SK-N-SH (cell line): ENCODE results near the gene DENND5B. TPM values are rescaled to one million over a fixed set of nuclear protein-coding genes. Genes with fewer than 3 reads are reported as not detected.

Source experiments
- CTCF ChIA-PET: fragments of 300-600, 350-600 bp; formaldehyde crosslinking; extraction: SDS; loops from one replicate; lab custom pipeline; 2021; lab: Yijun Ruan, JAX
- POLR2A ChIA-PET: fragments of 350-600 bp; sonication (Branson Sonifier 250); formaldehyde crosslinking; extraction: SDS; loops from one replicate; lab custom pipeline; 2020; ENCODE audit warnings: antibody characterized with exemption, inconsistent platforms; lab: Yijun Ruan, JAX
- DNase-seq: peaks from one replicate; pipeline ENCODE4 v3.0.0; 2012
- H2AFZ ChIP-seq: fragments of 200-600 bp; sonication (generic); 2 replicates; pipeline ENCODE4 v1.8.1; 2016; ENCODE audit warnings: antibody characterized with exemption, mild to moderate bottlenecking, low read depth
- H3F3A ChIP-seq: fragments of 200-600 bp; sonication (generic); replicated peaks from 2 replicates; pipeline ENCODE3; 2016; ENCODE audit warnings: antibody characterized with exemption, mild to moderate bottlenecking; ENCODE audit not compliant: insufficient read depth
- H3K27ac ChIP-seq, 2 experiments: fragments of 200-500 bp in 1 of 2; fragments of 200-600 bp in 1 of 2; sonication (Bioruptor generic) in 1 of 2; sonication (generic), shearing (Covaris generic) in 1 of 2; 2 replicates each; pipeline versions ENCODE4 v1.5.1 to v1.6.1; 2014 to 2016; ENCODE audit warnings: low read depth in 2 of 2, inconsistent platforms in 1 of 2, low read length in 1 of 2, mild to moderate bottlenecking in 1 of 2, mixed read lengths in 1 of 2
- H3K27me3 ChIP-seq: fragments of 200-600 bp; sonication (generic), shearing (Covaris generic); 2 replicates; pipeline ENCODE4 v1.6.1; 2016; ENCODE audit warnings: mixed run types; ENCODE audit not compliant: insufficient read depth
- H3K36me3 ChIP-seq, 2 experiments: fragments of 200-500 bp in 1 of 2; fragments of 200-600 bp in 1 of 2; sonication (Bioruptor generic) in 1 of 2; sonication (generic) in 1 of 2; replicated peaks in 1 of 2; 2 replicates each; pipeline versions ENCODE3 to v1.5.1; 2014 to 2016; ENCODE audit warnings: low read length in 1 of 2, mild to moderate bottlenecking in 1 of 2; ENCODE audit not compliant: insufficient read depth in 2 of 2, control insufficient read depth in 1 of 2
- H3K4me1 ChIP-seq, 2 experiments: fragments of 200-500 bp in 1 of 2; fragments of 200-600 bp in 1 of 2; sonication (Bioruptor generic) in 1 of 2; sonication (generic), shearing (Covaris generic) in 1 of 2; 2 replicates each; pipeline versions ENCODE4 v1.5.1 to v1.6.1; 2014 to 2016; ENCODE audit warnings: low read depth in 1 of 2, low read length in 1 of 2, mixed run types in 1 of 2; ENCODE audit not compliant: insufficient read depth in 2 of 2, control insufficient read depth in 1 of 2
- H3K4me2 ChIP-seq: fragments of 200-600 bp; sonication (generic), shearing (Covaris generic); 2 replicates; pipeline ENCODE4 v1.6.1; 2017; ENCODE audit warnings: mixed run types
- H3K4me3 ChIP-seq, 2 experiments: fragments of 200-500 bp in 1 of 2; fragments of 200-600 bp in 1 of 2; sonication (Bioruptor generic) in 1 of 2; sonication (generic), shearing (Covaris generic) in 1 of 2; 2 replicates each; pipeline versions ENCODE4 v1.5.1 to v1.8.1; 2014 to 2016; ENCODE audit warnings: low read depth in 2 of 2, inconsistent platforms in 1 of 2, low read length in 1 of 2, mild to moderate bottlenecking in 1 of 2, mixed read lengths in 1 of 2, moderate library complexity in 1 of 2
- H3K79me2 ChIP-seq: fragments of 200-600 bp; sonication (generic); 2 replicates; pipeline ENCODE4 v1.8.1; 2017; ENCODE audit warnings: mild to moderate bottlenecking; ENCODE audit not compliant: insufficient read depth
- H3K9ac ChIP-seq: fragments of 200-600 bp; sonication (generic); 2 replicates; pipeline ENCODE4 v1.6.1; 2017; ENCODE audit warnings: mixed run types
- H3K9me2 ChIP-seq: fragments of 200-600 bp; sonication (generic); 2 replicates; pipeline ENCODE4 v1.6.1; 2017; ENCODE audit warnings: mixed run types
- H3K9me3 ChIP-seq: fragments of 200-600 bp; sonication (generic); 2 replicates; pipeline ENCODE4 v1.6.1; 2017; ENCODE audit warnings: mixed run types, mild to moderate bottlenecking, moderate library complexity
- H4K20me1 ChIP-seq: fragments of 200-600 bp; sonication (generic); 2 replicates; pipeline ENCODE4 v1.6.1; 2017; ENCODE audit warnings: mild to moderate bottlenecking, mixed run types; ENCODE audit not compliant: insufficient read depth
- CTCF ChIP-seq: fragments of 200-600 bp; sonication (generic); IDR thresholded peaks from 2 replicates; pipeline ENCODE4 v1.6.1; 2017; ENCODE audit warnings: antibody characterized with exemption, mild to moderate bottlenecking, moderate library complexity
- ELF1 ChIP-seq: IDR thresholded peaks from 2 replicates; pipeline ENCODE4 v1.4.0; 2012
- FOXJ3 ChIP-seq: sonication (generic); formaldehyde crosslinking; IDR thresholded peaks from 2 replicates; pipeline ENCODE4 v1.5.1; 2020; ENCODE audit warnings: mild to moderate bottlenecking, missing genetic modification reagents
- FOXM1 ChIP-seq: IDR thresholded peaks from 2 replicates; pipeline ENCODE4 v1.4.0; 2012; ENCODE audit warnings: low read depth, mild to moderate bottlenecking
- GABPA ChIP-seq: IDR thresholded peaks from 2 replicates; pipeline ENCODE4 v1.4.0; 2012; ENCODE audit warnings: low read depth, mild to moderate bottlenecking
- GATA2 ChIP-seq: sonication (generic); formaldehyde crosslinking; IDR thresholded peaks from 2 replicates; pipeline ENCODE4 v1.5.0; 2020; ENCODE audit warnings: mild to moderate bottlenecking, missing genetic modification reagents
- JUND ChIP-seq: IDR thresholded peaks from 2 replicates; pipeline ENCODE4 v1.4.0; 2012
- MXI1 ChIP-seq: IDR thresholded peaks from 2 replicates; pipeline ENCODE4 v1.6.1; 2012; ENCODE audit warnings: mild to moderate bottlenecking, low read depth, low read length, improper control_type of control experiment
- NFIC ChIP-seq: IDR thresholded peaks from 2 replicates; pipeline ENCODE4 v1.4.0; 2012; ENCODE audit warnings: borderline replicate concordance
- PBX3 ChIP-seq: IDR thresholded peaks from 2 replicates; pipeline ENCODE4; 2012
- RAD21 ChIP-seq: IDR thresholded peaks from 2 replicates; pipeline ENCODE4 v1.6.1; 2012; ENCODE audit warnings: mild to moderate bottlenecking, low read length
- SIN3A ChIP-seq: IDR thresholded peaks from 2 replicates; pipeline ENCODE4 v1.6.1; 2012; ENCODE audit warnings: low read depth, mild to moderate bottlenecking, low read length, moderate library complexity, borderline replicate concordance
- TAF1 ChIP-seq: IDR thresholded peaks from 2 replicates; pipeline ENCODE4 v1.6.1; 2012; ENCODE audit warnings: low read depth, mild to moderate bottlenecking, low read length, moderate library complexity, borderline replicate concordance
- TCF12 ChIP-seq: IDR thresholded peaks from 2 replicates; pipeline ENCODE4 v1.4.0; 2012
- TEAD4 ChIP-seq: IDR thresholded peaks from 2 replicates; pipeline ENCODE4 v1.4.0; 2012; ENCODE audit warnings: mild to moderate bottlenecking, borderline replicate concordance; ENCODE audit not compliant: insufficient read depth
- USF2 ChIP-seq: fragments of 150-350 bp; IDR thresholded peaks from 2 replicates; pipeline ENCODE4 v1.6.1; 2017; ENCODE audit warnings: antibody characterized with exemption, low read length, low read depth, borderline replicate concordance
- ZBTB33 ChIP-seq: IDR thresholded peaks from 2 replicates; pipeline ENCODE4 v1.4.0; 2012; ENCODE audit warnings: low read depth, borderline replicate concordance
- WGBS: methylation state at CpG from one replicate; pipeline ENCODE4 v1.1.6; 2017; ENCODE audit warnings: low lambda C conversion rate; 5-methylcytosine and 5-hydroxymethylcytosine counted together
- polyA plus RNA-seq, 3 experiments: library from polyadenylated mRNA; depleted of rRNA; stranded (reverse); fragments of >200 nt; gene quantifications; 2 replicates each; pipeline ENCODE4 v1.2.3, GENCODE V29; 2012
- TF ChIP-seq, protein P1 (sequence below): fragments of 150-350 bp; IDR thresholded peaks from 2 replicates; pipeline ENCODE4 v1.6.1; 2016; ENCODE audit warnings: mild to moderate bottlenecking, low read depth, low read length
- TF ChIP-seq, protein P2 (sequence below): IDR thresholded peaks from 2 replicates; pipeline ENCODE4 v1.4.0; 2012; ENCODE audit warnings: low read depth, borderline replicate concordance

Gene DENND5B
- polyA plus RNA-seq, 1 of the 3 experiments (the other 2 are of a cell fraction), result 5.3 TPM

DNA sequence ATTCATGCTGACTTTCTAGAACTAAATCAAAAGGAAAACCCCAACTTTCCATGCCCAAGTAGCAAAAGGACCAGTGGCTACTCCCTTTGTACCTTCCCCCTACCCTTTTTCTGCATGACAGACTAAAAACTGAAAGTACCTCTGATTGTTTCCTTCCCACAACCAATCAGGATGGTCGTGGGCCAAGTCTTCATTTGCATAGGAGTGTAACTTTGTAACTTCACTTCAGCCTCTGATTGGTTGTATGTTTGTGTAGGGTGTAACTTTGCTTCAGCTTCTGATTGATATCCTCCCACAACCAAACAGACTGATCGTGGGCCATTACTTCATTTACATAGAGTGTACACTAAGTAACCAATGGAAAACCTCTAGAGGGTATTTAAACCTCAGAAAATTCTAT is 96.5 kb downstream of the DENND5B start:
- H3K79me2 ChIP-seq, result peaks cover 13% of the 10 kb centered on the region; the same call in 1 of the 2 replicates
- CTCF ChIA-PET, result no interaction called here
- no peak overlapping the region for H3K4me3 ChIP-seq
- H2AFZ ChIP-seq, result no peak overlapping the region
- POLR2A ChIA-PET, result no interaction called here
- no peak overlapping the region for H3K27ac ChIP-seq
- no peaks in the 10 kb centered on the region for H4K20me1 ChIP-seq
- no peak for DNase-seq
- H3K9me2 ChIP-seq, result no peaks in the 10 kb centered on the region
- H3K27me3 ChIP-seq, result no peaks in the 10 kb centered on the region
- peaks cover 24% of the 10 kb centered on the region for H3F3A ChIP-seq
- H3K9me3 ChIP-seq, result no peaks in the 10 kb centered on the region
- H3K9ac ChIP-seq, result no peak overlapping the region
- TF ChIP-seq, protein P1, sequence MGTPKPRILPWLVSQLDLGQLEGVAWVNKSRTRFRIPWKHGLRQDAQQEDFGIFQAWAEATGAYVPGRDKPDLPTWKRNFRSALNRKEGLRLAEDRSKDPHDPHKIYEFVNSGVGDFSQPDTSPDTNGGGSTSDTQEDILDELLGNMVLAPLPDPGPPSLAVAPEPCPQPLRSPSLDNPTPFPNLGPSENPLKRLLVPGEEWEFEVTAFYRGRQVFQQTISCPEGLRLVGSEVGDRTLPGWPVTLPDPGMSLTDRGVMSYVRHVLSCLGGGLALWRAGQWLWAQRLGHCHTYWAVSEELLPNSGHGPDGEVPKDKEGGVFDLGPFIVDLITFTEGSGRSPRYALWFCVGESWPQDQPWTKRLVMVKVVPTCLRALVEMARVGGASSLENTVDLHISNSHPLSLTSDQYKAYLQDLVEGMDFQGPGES, result no peak
- TF ChIP-seq TCF12 (no peak), TAF1 (no peak), CTCF (no peak), FOXM1 (no peak), PBX3 (no peak), NFIC (no peak), ZBTB33 (no peak), GABPA (no peak), ELF1 (no peak), JUND (no peak), SIN3A (no peak), GATA2 (CRISPR knock-in tag) (no peak), USF2 (no peak), RAD21 (no peak), FOXJ3 (CRISPR knock-in tag) (no peak), MXI1 (no peak), TEAD4 (no peak)
- TF ChIP-seq, protein P2, sequence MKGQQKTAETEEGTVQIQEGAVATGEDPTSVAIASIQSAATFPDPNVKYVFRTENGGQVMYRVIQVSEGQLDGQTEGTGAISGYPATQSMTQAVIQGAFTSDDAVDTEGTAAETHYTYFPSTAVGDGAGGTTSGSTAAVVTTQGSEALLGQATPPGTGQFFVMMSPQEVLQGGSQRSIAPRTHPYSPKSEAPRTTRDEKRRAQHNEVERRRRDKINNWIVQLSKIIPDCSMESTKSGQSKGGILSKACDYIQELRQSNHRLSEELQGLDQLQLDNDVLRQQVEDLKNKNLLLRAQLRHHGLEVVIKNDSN, result no peak
- TF ChIP-seq, all 33 proteins: peak for 0
- H3K36me3 ChIP-seq, result peaks cover 3 to 5% of the 10 kb centered on the region in 2 experiments
- H3K4me2 ChIP-seq, result no peak overlapping the region
- H3K4me1 ChIP-seq, result peaks cover 8 to 47% of the 10 kb centered on the region in 2 experiments; a peak in 3 of 4 replicates
- 95% methylated on average over 2 of the region's 2 CpGs for WGBS
